Measurements from ENCODE around the gene STX10.

- no peak; the same call in 1 of the 2 replicates for TF ChIP-seq MXI1 (IDR thresholded peaks at IDR 0.05; ENCODE audit: low read depth, low read length)
- no peak for TF ChIP-seq YY1 (IDR thresholded peaks at IDR 0.05; ENCODE audit: low read depth)
- TF ChIP-seq, protein P1, sequence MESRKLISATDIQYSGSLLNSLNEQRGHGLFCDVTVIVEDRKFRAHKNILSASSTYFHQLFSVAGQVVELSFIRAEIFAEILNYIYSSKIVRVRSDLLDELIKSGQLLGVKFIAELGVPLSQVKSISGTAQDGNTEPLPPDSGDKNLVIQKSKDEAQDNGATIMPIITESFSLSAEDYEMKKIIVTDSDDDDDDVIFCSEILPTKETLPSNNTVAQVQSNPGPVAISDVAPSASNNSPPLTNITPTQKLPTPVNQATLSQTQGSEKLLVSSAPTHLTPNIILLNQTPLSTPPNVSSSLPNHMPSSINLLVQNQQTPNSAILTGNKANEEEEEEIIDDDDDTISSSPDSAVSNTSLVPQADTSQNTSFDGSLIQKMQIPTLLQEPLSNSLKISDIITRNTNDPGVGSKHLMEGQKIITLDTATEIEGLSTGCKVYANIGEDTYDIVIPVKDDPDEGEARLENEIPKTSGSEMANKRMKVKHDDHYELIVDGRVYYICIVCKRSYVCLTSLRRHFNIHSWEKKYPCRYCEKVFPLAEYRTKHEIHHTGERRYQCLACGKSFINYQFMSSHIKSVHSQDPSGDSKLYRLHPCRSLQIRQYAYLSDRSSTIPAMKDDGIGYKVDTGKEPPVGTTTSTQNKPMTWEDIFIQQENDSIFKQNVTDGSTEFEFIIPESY (IDR thresholded peaks at IDR 0.05; ENCODE audit: borderline replicate concordance, low read depth): no peak
Measured at GRCh38 chr19:13149628-13150186, 468 bp downstream of the STX10 start.
